ENCODE measurements around the gene PXDC1.

- TF ChIP-seq POLR2A (IDR thresholded peaks at IDR 0.05) (no peak), CTCF (IDR thresholded peaks at IDR 0.05) (no peak)
Observed at GRCh38 chr6:3770023-3770720, 18.7 kb upstream of the PXDC1 start.
